GM18498 (cell line): ENCODE data around the gene FADS3.
A peak's percentile ranks its signal among the peaks of the same experiment; 100 is the strongest.

ENCODE experiments used
- ATAC-seq: cut with Tn5 transposase; IDR thresholded peaks from one replicate; pipeline ENCODE4 v1.9.1; 2021; ENCODE audit warnings: mild to moderate bottlenecking, moderate library complexity; ENCODE audit not compliant: unreplicated experiment

The FADS3 gene

DNA sequence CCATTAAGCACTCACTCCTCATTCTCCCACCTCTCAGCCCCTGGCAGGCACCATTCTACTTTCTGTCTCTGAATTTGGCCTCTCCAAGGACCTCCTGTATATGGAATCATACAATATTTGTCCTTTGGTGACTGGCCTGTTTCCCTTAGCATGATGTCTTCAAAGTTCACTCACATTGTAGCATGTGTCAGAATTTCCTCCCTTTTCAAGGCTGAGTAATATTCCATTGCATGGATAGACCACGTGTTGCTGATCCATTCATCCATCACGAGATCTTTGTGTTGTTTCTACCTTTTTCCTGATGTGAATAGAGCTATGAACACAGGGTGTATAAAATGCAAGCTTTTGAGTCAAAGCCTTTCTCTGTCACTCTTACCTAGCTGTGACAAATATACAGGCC lies 51.6 kb downstream of the FADS3 start:
- no peak for ATAC-seq

DNA sequence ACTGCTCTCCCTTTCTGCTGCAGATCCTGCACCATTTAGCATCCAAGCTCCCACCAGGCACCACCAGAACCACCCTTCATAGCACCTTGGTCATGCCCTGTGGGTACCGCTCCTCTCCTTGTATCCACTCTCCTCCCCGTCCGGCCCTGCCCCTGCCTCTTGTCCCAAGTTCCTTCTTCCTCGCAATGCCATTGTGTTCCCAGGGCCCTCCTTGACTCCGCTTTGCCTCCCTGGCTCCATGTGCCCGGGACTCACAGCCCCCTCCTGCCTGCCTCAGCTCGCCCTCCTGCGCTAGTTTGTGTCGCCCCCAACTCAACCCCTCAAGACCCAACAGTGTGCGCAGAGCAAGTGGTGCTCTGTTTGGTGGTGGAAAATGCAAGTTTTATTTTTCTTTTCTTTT lies 52.4 kb downstream of the FADS3 start:
- no peak for ATAC-seq

- no peak for ATAC-seq
These were observed 52.8 kb downstream of the FADS3 start for GRCh38 chr11:61838501-61838900.

DNA sequence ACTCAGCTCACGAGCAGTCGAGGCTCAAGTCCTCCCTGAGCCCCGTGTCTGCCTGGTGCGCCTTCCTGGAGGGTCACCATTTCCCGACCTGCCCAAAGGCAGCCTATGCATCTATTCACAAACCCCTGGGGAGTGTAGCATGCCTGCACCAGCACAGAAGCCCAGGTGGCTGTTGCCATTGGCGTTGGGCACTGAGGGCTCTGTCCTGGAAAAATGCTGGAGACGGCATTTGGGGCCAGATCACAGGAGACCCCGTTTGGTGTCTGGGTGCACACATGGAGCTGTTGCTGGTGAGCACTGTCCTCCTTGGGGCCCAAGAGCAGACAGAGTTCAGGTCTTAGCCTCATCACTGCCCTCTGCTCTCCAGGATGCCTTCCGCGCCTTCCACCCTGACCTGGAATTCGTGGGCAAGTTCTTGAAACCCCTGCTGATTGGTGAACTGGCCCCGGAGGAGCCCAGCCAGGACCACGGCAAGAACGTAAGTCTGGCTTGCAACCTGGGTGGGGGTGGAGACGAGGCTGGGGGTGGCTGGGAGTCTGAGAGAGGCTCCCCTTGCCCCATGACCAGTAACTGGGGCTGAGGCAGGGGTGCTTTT lies 53.8 kb downstream of the FADS3 start:
- ATAC-seq, result no peak

DNA sequence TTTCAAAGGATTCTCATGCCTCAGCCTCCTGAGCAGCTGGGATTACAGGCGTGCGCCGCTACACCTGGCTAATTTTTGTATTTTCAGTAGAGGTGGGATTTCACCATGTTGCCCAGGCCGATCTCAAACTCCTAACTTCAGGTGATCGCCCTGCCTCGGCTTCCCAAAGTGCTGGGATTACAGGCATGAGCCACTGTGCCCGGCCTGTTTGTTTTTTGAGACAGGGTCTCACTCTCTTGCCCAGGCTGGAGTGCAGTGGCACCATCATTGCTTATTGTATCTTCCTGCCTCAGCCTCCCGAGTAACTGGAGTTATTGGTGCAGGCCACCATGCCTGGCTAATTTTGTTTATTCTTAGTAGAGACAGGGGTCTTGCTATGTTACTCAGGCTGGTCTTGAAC lies 55.2 kb downstream of the FADS3 start:
- ATAC-seq, result no peak

- peak; percentile 90 for ATAC-seq
These were observed 56.9 kb downstream of the FADS3 start for GRCh38 chr11:61834278-61835048.

DNA sequence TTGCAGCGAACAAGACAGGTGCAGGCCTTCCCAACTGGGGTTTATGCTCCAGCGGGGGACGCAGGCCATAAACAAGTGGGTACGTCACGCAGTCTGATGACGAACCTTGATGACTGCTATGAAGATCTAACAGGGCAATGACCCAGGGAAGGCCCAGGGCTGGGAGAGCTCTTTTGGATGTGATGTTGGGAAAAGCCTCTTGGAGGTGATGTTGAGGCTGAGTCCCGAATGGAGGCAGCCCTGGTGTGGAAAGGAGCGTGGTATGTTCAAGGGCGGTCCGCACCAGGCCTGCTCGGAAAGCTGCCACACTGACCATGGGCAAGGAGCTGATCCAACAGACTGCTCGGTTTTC lies 57.4 kb downstream of the FADS3 start:
- no peak for ATAC-seq

DNA sequence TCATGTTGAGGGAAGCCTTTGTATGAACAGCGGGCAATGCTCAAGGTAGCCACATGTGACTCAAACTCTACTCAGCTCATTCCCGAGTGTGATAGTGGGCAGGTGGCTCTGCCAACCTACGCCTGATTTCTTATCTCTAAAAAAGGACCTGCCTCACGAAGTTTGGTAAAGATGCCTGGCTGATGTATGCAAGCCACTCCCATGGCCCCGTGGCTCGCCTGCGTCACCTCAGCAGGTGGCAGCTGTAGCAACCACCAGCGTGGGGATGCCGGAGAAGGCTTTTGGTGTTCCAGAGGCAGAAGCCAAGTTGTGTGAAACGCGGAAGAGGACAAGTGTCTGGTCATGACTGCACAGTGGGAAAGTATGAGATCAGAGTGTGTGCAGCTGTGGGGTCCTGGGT lies 57.9 kb downstream of the FADS3 start:
- no peak for ATAC-seq

- no peak for ATAC-seq
These were observed 58.6 kb downstream of the FADS3 start for GRCh38 chr11:61832754-61833153.

DNA sequence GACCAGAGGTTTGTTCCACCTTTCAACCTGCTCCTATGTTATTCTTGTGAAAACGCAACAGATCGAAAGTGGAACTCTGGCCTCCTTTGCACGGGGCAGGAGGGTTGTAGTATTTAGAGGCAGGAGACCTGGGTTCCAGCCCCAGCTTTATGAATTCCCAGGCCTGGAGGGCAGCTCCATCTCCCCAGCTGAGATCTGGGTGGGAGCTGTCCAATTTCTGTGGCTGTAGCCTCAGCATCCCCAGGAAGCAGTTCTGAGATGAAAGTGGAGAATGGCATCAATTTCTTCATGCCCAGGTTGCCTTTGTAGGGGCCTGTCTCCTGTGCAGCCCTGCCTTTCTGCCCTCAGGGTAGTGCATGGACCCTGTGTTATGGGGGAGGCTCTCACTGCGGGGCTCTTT lies 59.1 kb downstream of the FADS3 start:
- ATAC-seq, result no peak

DNA sequence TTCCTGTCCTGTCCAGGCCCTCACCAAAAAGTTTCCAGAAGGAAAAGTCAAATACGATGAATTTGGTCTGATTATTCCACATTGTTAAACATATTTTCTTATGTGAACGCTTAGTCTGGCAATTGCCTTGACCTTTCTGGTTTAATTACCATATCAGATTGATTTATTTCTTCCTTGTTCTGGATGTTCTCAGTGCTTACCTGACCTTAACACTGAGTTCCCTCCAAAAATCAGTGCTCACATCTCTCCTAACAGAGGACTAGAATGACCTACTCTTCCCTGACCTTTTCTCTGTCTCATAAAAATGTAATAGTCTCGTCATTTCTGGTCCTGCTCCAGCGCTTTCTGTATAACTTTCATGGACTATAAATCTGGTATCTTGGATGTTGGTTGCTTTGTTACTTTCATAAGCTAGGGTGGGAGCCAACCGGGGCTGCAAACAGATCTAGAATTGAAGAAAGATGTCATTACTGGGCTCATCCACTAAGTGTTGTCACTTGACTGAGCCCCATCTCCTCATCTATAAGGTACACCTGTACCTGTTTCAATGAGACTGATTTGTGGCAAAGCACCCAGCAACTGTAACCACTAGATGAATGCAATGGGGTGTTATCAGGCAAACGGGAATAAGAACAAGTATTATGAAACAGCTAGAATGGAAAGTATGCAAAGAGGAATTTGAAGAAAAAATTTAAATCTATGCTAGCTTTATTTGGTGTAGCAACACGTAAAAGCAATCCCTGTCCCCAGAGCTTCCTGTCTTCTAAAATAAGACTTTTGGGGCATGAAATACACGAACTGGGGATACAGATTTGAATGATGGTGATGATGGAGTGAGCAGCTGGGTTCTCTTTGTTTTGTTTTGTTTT lies 60.9 kb downstream of the FADS3 start:
- no peak for ATAC-seq

DNA sequence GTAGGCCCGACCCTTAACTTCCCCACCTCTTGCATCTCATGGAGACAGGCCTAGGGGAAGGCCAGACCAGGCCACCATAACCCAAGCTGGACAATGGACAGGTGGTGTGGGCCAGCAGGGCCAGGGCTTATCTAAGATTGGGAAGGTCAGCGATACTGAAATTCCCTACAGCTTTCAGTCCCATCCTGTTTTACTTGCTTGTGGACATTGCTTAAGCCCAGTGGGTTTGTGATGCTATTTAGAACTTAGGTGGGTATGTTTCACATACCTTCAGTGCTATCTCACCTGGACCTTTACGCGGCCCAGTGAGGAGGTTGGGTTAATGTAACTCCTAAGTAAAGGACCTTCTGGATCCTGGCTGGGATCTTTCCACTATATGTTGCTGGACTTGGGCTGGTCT lies 61.5 kb downstream of the FADS3 start:
- no peak for ATAC-seq

DNA sequence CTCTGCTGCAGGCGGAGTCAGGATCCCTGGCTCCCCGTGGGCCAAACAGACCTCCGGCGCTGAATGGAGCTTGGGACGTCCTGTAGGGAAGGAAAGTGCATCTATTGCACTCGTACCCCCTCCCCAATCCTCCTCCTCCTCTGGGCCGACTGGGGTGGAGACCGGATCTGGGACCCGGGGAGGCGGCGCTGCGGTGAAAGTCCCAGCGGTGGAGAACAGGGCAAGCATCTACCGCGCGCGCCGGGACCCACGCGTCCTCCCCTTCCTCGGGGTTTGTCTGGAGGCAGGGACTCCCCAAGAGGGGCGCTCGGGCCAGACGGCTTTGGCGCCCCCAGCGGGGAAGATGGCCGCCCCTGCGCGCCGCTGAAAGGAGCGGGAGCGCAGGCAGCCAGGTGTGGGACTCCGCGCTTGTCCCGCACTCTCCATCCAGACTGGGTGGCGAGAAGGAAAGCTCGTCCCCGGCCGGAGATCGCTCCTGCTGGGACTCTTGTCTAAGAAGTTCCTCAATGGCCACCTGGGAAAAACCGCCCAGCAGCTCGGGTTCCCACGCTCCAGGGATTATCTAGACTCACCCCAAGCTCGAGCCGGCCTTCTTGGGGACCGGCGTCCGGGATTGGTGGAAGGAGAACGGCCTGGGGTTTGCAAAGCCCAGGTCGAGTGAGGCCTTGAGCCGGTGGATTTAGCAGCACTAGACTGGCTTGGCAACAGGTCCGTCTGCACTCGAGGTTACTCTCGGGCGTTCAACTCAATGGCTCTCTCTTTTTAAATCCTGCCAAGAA lies 62.5 kb downstream of the FADS3 start:
- peak; percentile 28 for ATAC-seq

DNA sequence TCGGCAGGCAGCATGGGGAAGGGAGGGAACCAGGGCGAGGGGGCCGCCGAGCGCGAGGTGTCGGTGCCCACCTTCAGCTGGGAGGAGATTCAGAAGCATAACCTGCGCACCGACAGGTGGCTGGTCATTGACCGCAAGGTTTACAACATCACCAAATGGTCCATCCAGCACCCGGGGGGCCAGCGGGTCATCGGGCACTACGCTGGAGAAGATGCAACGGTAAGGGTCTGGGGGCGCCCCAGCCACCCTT lies 63.0 kb downstream of the FADS3 start:
- ATAC-seq, result peak; percentile 6

DNA sequence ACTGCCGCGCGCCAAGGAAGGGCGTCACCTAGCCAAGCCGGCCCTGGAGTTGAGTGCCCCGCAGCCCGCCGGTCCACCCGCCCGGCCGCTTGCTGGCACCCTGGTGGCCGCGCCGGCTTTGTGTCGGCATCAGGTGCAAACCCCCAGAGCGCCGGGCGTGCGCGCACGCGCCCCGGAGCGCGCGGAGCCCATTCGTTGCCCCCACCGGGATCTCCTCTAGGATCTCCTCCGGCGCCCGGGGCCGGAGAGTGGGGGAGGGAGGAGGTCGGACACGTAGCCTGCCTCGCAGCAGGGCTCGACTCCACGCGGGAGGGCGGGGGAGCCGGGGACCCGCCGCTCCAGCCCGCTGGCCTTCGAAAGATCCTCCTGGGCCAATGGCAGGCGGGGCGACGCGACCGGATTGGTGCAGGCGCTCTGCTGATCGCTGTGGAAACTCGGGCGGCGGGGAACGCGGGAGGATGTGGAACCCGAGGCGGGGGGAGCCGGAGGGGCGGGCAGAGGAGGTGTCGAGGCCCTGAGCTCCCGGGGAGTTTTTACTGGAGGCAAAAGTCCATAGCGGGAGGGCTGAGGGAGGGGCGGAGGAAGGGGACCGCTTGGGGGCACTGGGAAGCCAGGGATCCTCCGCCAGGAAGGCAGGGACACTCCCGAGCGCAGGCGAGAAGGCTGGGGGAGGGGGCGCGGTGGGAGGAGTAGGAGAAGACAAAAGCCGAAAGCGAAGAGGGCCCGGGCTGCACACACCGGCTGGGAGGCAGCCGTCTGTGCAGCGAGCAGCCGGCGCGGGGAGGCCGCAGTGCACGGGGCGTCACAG lies 63.6 kb downstream of the FADS3 start, which contains the start of gene FADS2:
TSS of gene FADS2 (plus strand) at position 730 of the 808 bp plus-strand sequence. CDS start 91 bp downstream, outside the sequence.
- peak; percentile 74 for ATAC-seq

DNA sequence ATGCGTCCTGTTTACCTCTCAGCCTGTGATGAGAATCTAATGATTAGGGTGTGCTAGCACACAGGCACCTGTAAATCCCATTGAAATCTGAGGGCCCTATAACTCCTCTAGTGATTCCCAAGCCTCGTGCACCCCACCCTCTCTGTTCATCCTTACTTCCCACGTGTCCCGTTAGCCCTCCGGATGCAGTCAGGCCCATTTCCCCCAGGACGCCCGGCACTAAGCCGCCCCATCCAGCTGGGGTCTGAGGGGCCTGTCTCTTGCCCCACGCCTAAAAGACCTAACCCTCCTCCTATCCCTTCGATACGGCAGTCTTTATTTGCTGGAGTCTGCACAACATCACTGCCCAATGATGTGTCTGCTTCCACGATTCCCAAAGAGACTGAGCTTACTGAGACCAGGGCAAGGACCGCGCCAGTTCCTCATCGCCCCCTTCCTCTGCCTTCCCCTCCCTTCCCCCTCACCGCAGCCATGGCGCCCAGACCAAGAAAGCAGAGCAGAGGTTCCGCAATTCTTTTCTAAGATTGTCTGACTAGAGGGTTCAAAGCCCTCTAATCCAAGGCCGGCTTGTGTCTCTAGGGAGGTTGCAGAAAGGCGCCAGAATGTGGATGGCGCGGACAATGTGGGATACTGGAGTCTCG lies 64.3 kb downstream of the FADS3 start:
- ATAC-seq, result peak; percentile 7
